Activated T-cell treated with anti-CD3 and anti-CD28 coated beads, Interleukin-2, amount 50 U/mL, for 1 hour (primary cell): ENCODE measurements around the gene UAP1.
"Not testable (repeated sequence)": the region's sequence is repeated elsewhere in the genome, so short reads cannot be mapped to it uniquely, and the experiment has no call there.

ENCODE experiments used
- DNase-seq: peaks from one replicate; pipeline ENCODE4 v3.0.0-alpha.2; 2020

Gene UAP1

DNA sequence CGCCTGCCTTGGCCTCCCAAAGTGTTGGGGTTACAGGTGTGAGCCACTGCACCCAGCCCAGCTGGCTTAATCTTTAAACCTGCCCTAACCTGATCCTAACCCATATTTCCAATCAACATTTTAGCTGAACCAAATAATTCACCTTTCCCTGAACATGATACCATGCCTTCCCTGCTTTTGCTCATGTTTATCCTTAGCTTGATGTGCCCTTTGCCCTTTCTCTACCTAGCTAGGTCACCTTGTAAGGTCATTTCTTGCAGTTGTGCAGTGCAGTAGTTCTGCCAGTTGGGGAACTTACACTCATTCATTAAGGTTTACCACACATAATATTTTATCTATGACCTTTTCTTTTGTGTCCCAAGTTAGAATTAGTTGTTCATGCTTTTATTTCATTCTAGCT, 5.3 kb downstream of the UAP1 start:
- no peak for DNase-seq

DNA sequence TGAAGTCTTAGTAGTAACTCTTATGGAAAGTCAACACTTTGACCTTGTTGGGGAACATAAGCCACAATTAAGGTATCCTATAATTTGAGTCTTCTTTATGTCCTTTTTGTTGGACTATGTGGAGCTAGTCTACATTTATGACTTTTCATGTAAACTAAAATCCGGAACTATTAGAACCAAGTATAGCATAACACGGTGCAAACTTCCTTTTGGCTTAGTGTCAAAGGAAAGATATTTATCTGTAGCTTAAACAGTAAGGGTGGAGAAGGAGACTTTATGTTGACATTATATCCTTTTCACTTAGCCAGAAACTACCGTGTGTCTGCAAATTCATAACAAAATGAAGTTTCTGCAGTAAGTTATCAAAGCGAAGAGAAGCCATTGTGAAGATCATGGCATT, 7.3 kb downstream of the UAP1 start:
- DNase-seq = no peak

DNA sequence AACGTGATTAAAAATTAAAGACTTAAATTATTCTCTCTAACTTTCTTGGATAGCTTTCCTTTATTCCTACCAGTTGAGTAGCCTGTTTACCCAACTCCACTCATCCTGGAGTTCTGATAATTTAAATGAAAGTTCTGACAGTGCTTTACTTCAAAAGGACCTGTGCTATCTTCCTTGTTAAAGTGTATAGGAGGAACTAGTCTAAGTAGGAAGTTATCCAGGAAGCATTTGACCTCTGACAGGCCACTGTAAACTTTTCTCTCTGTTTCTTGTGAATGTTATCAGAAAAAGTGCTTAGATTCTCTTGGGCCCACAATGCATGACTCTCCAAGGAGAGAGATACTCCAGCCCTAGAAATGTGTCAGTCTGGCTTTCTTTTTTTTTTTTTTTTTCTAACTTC, 9.2 kb downstream of the UAP1 start:
- DNase-seq = no peak

DNA sequence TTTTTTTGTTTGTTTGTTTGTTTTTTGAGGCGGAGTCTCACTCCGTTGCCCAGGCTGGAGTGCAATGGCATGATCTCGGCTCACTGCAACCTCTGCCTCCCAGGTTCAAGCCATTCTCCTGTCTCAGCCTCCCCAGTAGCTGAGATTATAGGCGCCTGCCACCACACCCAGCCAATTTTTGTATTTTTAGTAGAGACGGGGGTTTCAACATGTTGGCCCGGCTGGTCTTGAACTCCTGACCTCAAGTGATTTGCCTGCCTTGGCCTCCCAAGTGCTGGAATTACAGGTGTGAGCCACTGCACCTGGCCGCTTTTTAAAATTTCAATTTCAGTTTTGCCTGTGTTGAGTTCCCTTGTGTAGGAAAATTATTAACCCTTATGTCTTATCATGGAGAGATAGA, 9.6 kb downstream of the UAP1 start:
- not testable (repeated sequence) for DNase-seq

DNA sequence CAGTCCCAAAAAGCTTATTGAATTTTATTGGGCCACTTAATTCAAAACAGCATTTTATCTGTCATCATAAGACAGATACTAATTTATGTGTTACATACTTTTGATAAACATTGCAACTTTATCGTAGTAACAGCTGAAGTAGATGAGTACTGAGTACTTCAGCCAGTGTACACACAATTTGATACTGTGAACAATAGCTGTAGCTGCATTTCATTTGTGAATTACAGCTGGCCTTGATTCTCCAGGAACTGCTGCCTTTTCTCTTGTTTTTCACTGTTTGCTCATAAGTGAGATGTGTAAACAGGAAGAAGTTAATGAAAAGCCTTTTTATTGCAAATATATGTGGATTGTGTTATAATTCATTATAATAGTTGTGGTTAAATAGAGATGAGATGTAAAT, 10.2 kb downstream of the UAP1 start:
- no peak for DNase-seq

DNA sequence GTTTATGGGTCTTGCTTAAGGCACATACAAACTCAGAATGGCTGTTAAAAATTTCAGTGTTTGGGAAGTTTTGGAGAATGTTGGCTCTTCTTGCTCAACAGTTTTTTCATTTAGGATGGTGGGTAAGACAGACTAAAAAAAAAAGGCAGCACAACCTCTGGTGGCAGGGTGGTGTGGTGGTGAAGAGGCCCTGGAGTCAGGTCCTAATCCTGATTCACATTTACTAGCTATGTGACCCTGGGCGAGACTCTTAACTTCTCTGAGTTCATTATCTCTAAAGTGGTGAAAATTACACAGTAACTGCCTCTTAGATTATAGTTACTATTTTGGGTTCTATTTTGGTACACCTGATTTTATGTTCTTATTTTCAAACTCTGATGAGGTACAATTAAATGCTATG, 11.6 kb downstream of the UAP1 start:
- DNase-seq = no peak

DNA sequence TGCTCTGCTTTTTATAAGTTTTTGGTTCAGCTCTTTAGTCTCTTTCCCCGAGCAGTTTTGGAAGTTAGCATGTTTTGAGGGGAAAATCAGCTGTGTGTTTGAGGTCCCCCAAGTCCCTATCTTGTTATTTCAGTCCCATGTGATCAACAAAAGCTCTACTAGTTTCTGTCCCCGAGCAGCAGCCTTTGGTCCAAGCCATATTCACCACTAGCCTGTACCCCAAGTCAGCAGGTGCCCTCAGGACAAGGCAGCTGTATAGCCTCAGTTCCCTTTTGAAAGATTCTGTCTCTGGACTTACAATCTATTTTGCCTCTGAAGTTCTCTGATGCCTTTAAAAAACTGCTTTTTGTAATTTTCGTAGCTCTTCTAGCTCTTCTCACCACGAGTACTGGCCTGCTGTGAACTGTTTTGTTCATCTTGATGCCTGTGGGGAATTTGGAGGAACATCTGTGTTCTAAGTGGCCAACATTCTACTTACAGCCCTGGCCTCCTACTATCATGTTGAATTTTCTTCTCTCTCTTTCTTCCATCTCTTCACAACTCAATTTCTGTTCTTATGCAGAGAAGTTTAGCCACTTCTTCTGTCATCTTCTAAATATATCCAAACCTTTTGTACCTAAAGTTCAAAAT, 16.7 kb downstream of the UAP1 start:
- no peak for DNase-seq

DNA sequence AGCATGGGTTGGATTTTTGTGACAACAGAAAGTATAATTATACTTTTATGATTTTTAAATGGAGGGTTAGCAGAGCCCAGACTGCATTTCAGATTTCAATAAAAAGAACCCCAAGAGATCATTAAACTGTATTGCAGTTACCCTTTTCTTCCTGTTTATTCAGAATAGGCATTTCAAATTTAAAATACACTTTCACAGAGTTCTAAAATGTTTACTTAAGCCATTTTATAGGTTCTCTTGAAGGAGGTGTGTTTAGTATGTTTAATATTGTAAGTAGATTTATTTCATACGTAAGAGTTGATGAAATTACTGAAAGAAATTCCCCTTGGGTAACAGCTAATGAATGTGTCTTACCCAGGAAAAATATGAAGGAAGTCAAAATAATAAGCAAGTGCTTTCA, 17.4 kb downstream of the UAP1 start:
- DNase-seq = no peak

DNA sequence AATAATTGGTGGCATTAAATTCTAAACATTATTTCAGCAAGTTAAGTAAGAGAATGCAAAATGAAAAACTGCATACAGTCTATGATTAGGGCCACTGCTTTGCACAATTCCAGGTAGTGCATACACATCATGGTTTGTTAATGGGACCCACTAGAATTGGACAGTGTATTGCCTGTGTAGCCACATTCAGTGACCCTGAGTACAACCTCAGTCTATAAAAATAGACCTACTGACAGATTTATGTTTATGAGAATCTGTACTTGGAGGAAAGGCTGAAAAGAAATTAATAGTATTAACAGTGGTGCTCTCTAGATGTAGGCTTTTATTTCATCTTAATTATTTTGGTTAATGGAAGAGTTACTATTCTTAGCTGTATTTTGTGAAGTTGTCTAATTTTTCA, 18.8 kb downstream of the UAP1 start:
- no peak for DNase-seq

DNA sequence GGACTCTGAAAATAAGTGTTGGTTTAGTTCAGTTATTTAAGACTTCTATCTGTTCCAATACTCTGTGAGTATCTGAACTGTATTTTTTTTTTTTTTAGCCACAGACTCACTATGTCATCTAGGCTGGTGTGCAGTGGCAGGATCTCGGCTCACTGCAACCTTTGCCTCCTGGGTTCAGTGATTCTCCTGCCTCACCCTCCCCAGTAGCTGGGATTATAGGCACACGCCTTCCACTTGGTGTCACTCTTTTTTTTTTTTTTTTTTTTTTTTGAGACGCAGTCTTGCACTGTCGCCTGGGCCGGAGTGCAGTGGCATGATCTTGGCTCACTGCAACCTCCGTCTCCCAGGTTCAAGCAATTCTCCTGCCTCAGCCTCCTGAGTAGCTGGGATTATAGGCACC, 21.4 kb downstream of the UAP1 start:
- DNase-seq = not testable (repeated sequence)

DNA sequence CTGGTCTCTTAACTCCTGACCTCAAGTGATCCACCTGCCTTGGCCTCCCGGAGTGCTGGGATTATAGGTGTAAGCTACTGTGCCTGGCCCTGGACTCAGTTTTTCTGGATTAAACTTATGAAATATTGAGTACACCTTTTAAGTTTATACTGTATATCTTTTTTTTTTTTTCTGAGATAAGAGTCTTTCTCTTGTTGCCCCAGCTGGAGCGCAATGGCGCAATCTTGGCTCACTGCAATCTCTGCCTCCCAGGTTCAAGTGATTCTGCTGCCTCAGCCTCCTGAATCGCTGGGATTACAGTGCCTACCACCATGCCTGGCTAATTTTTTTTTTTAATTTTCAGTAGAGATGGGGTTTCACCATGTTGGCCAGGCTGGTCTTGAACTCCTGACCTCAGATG, 23.6 kb downstream of the UAP1 start:
- not testable (repeated sequence) for DNase-seq

DNA sequence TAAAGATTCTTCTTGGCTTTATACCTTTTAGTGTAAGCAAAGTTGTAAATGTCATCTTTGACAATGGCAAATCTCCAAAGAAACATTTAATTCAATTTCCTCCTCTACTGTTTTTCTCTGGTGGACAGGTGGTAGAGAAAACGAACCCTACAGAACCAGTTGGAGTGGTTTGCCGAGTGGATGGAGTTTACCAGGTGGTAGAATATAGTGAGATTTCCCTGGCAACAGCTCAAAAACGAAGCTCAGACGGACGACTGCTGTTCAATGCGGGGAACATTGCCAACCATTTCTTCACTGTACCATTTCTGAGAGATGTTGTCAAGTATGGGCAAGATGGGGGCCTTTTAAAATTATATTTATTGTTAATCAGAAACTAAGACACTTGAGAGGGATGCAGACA, 25.8 kb downstream of the UAP1 start:
- no peak for DNase-seq

DNA sequence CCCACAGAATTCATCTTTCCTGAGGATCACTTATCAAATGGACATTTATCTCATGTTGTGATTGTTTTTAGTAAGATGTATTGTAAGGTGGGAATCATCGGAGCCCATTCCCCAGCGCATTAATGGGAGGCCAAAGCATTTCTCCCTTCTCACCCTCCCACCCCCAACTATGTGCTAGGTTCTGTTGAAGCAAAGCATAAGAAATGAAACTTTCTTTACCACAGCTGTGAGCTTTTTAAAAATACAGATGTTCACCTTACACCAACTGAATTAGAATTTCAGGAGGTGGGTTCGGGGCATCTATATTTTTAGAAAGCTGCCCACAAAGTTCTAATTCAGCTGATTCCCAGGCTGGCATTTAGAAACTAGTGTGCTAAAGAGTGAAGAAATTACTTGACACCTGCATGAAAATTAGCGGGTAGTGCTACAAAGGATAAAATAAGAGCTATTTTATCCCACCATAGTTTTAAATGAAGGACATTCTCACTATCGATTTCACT, 26.3 kb downstream of the UAP1 start:
- DNase-seq = no peak

DNA sequence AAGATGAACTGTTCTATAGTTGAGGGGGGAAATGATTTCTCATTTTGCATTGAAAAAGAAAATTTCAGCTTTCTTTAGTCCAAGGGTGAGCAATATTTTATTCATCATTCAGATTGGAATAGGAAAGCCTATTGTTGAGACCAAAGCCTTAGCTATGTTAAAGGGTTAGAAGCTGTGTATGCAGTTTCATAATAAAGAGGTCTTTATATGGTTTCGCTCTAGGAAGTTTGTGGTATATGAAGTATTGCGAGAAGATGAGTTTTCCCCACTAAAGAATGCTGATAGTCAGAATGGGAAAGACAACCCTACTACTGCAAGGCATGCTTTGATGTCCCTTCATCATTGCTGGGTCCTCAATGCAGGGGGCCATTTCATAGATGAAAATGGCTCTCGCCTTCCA, 28.6 kb downstream of the UAP1 start:
- DNase-seq = no peak

DNA sequence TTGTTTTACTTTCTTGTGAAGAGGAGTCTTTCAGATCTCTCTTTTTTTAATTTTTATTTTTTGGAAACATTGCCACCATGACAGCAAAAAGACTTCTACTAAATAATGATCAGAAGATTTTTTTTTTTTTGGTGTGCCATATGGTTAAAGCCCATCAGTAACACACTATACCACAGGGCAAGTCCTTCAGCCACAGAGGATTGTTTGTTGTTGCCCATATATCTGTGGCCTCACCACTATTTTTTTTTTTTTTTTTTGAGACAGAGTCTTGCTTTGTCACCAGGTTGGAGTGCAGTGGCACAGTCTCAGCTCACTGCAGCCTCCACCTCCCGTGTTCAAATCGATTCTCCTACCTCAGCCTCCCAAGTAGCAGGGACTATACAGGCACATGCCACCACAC, 29.2 kb downstream of the UAP1 start:
- DNase-seq = no peak

DNA sequence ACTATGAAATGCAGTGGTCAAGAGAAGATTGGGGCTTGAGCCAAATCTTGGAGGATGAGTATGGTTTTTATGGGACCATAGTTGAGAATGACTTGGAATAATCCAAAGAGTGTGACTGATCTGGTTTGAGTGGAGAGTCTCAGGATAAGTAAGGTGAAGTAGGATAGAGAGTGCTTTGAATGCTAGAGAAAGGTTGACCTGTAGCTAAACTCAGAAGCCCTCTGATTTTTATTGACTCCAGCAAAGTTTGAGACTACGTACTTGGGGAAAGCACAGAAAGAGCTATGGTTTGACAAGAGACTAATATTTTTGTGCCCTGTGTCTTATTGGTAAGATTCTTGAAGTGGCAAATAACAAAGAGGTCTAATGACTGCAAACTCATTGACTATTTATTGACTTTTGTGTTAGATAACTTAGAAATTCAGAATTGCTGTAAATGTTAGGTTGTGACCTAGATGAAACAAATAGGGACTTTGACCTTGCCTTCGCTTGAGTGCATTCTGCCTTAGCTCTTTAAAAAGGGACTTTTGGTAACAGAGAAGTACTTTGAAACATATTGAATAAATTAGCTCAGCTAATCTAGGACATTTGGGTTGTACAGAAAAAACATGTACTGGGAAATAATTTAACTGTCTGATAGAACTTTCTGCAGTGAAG, 35.1 kb downstream of the UAP1 start:
- DNase-seq = no peak

DNA sequence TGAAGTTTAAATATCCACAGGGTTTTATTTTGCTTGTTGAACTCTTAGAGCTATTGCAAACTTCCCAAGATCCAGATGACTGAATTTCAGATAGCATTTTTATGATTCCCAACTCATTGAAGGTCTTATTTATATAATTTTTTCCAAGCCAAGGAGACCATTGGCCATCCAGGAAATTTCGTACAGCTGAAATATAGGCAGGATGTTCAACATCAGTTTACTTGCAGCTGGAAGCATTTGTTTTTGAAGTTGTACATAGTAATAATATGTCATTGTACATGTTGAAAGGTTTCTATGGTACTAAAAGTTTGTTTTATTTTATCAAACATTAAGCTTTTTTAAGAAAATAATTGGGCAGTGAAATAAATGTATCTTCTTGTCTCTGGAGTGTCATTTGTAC, 37.9 kb downstream of the UAP1 start:
- no peak for DNase-seq

DNA sequence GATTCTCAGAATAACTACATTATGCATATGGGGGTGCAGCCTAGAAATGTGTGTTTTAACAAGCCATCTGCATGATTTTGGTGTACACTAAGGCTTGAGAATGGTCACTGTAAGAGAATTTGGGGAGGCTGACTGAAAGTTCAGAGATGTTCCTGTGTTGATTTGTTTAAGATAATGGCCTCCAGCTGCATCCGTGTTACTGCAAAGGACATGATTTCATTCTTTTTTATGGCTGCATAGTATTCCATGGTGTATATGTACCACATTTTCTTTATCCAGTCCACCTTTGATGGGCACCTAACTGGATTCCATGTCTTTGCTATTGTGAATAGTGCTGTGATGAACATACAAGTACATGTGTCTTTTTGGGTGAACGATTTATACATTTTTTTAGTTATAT, 41.6 kb downstream of the UAP1 start:
- DNase-seq = not testable (repeated sequence)

DNA sequence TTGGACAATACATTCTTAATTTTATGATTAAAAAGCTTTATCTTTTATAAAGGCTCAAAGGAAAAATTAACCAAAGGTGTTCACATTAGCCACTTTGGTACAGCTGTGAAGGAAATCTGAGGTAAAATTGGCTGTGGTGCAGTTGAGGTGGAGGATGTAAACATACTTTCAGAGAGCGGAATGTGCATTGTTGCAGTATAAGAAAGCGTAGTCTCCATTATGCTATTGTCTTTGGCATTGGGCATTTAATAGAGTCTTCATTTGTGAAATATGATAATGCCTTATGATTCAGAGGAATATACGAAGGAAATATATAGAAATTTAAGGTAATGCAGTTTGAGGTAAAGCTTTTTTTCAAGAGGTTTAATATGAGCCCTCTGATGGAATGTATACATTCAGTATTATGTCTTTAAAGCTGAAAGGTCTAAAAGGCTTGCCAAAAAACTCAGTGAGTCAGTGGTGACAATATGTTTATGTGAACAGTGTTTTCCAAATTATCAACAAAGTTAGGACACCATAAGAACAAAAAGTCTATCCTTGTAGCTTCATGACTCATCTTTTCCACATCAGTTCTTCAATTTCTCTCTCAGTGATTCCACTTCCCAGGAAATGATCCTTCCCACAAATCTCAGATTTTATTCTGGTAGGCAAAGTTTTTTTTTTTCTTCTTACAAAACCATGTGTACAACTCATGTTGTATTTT, 43.9 kb downstream of the UAP1 start:
- DNase-seq = no peak

DNA sequence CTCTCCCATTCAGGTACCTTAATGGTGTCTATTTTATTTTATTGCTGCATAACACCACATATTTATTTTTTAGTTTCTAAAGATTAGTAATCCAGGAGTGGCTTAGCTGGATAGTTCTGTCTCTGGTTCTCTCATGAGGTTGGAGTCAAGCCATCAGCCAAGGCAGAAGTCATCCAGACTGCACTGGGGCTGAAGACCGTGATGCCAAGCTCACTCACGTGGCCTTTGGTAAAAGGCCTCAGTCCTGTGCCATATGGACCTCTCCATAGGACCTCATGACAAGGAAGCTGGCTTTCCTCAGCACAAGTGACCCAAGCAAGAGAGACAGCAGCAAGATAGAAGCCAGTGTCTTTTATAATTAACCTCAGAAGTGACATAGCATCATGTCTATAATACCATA, 47.8 kb downstream of the UAP1 start:
- DNase-seq = no peak

DNA sequence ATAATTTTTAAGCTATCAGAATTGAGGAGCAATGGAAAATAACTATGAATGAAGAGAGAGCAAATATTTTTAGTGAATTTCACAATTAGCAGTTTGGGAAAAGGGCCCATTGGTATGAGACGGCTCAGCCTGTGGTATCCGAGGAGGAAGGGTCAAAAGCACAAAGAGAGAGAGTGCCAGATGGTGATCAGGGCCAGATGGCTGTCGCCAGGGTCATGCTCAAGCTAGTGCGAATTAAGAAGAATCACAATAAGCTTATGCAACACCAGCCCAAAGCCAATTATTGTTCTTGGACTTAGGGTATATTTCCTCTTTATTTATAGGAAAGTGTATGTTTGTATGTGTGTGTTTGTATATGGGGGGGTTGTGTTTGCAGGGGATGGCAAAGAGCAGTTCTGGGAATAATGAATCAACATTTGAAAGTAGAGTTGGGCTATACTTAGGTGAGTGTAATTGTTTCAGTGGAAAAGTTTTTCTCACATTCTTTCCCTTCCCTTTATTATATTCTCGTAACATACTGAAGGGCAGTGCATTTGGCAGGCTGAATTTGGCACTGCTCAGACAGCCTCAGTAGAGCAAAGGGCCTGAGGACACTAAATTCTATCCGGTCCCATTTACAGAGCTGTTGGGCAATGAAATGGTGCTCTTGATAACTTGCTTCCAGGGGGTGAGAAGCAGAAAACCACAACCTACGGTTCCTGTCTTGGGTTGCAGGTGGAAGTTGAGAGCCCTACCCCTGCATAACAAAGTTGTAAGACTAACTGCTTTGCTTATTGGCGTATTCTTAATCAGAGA, 51.3 kb downstream of the UAP1 start:
- DNase-seq = no peak

DNA sequence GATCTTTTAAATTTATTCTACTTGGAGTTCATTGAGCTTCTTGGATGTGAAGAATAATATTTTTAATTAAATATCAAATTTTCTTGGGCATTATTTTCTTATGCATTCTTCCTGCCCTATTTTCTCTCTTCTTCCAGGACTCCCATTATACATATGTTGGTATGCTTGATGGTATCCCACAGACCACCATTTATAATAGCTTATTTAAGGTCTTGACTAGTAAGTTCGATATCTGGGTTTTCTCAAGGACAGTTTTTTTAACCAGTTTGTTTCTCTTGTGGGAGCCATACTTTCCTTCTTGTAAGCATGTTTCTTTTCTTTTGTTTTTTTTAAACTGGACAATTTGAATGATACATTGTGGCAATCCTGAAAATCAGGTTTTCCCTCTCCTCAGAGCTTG, 55.3 kb downstream of the UAP1 start:
- no peak for DNase-seq

DNA sequence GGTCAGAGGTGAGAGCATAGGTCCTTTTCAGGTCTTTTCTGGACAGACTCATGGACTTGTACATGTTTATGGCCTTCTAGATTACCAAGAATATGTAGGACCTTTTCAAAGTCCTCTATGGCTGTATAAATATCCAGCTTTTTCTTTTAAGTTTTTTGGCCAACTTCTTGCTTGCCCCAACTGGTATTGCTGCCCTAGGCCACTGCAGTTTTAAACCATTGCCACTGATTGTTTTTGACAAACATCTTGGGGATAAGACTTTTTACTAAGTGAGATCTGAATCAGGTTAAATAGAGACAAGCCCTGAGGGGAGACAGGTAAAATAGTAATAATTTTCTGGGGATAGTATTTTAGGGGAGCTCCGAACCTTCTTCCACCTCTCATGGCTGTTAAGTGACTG, 56.0 kb downstream of the UAP1 start:
- no peak for DNase-seq

DNA sequence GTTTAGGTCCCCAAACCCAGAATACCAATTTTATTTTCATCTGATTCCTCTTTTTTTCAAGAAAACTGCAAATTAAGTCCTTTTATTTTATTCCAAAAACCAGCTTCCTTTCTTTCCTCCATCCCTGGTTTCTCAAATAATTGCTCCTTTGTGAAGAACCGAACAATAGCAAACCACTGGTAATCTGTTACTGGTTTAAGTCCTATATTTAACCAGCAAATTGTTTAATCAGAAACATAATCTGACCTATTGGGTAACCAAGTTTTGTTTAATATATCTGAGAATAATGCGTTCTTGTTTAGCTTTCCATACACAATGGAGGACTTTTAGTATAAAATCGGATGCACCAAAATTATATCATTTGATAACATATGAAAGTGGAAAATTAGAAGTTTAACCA, 57.6 kb downstream of the UAP1 start:
- no peak for DNase-seq
